A673 (cell line): ENCODE results near the gene PRKAA1. TPM values are rescaled to one million over a fixed set of nuclear protein-coding genes. Genes with fewer than 3 reads are reported as not detected.

Experiments
- BruUV-seq: library from RNA; stranded (reverse); fragments of 400-500 nt; replicated peaks from 2 replicates; lab custom pipeline; 2021; lab: Mats Ljungman, UMichigan
- CTCF ChIA-PET: fragments of 300-600 bp; sonication (Branson Sonifier 250); formaldehyde crosslinking; loops from one replicate; lab custom pipeline; 2022; ENCODE audit warnings: antibody characterized with exemption; lab: Charles Lee
- POLR2A ChIA-PET: fragments of 300-600 bp; sonication (Branson Sonifier 250); formaldehyde crosslinking; loops from one replicate; lab custom pipeline; 2022; ENCODE audit warnings: antibody characterized with exemption; ENCODE audit not compliant: low non-redundant PET; lab: Charles Lee
- DNase-seq: peaks from one replicate; pipeline ENCODE4 v3.0.0-alpha.2; 2015; ENCODE audit warnings: low spot score
- H3K27ac ChIP-seq: fragments of 200-600 bp; sonication (generic); 2 replicates; pipeline ENCODE4 v1.5.1; 2016; ENCODE audit warnings: mixed run types, low read depth, mild to moderate bottlenecking, mixed read lengths, antibody characterized with exemption, low read length; ENCODE audit not compliant: poor library complexity, severe bottlenecking
- H3K27me3 ChIP-seq: fragments of 200-600 bp; sonication (generic); replicated peaks from 2 replicates; pipeline ENCODE4 v1.6.1; 2017; ENCODE audit warnings: mixed run types, low read depth, mild to moderate bottlenecking, mixed read lengths, antibody characterized with exemption, low read length; ENCODE audit not compliant: insufficient read depth, poor library complexity
- H3K36me3 ChIP-seq: fragments of 200-600 bp; sonication (generic); 2 replicates; pipeline ENCODE4 v1.6.1; 2016; ENCODE audit warnings: mixed run types, mild to moderate bottlenecking, mixed read lengths, antibody characterized with exemption, low read length; ENCODE audit not compliant: insufficient read depth, poor library complexity, severe bottlenecking
- H3K4me1 ChIP-seq: fragments of 200-600 bp; sonication (generic); 2 replicates; pipeline ENCODE4 v1.6.1; 2017; ENCODE audit warnings: mixed run types, mild to moderate bottlenecking, mixed read lengths, antibody characterized with exemption, low read length; ENCODE audit not compliant: insufficient read depth, poor library complexity, severe bottlenecking
- H3K4me3 ChIP-seq: fragments of 200-600 bp; sonication (generic); 2 replicates; pipeline ENCODE4 v1.5.1; 2016; ENCODE audit warnings: low read depth, mixed run types, mild to moderate bottlenecking, mixed read lengths, low read length; ENCODE audit not compliant: poor library complexity, severe bottlenecking
- H3K9me3 ChIP-seq: fragments of 200-600 bp; sonication (generic); 2 replicates; pipeline ENCODE4 v1.6.1; 2016; ENCODE audit warnings: mixed run types, low read depth, mild to moderate bottlenecking, mixed read lengths, antibody characterized with exemption, low read length; ENCODE audit not compliant: poor library complexity, severe bottlenecking
- EZH2 ChIP-seq: fragments of 200-600 bp; sonication (generic); IDR thresholded peaks from 2 replicates; pipeline ENCODE4 v1.6.1; 2017; ENCODE audit warnings: borderline replicate concordance, low read depth, mild to moderate bottlenecking, mixed read lengths, antibody characterized with exemption, low read length; ENCODE audit not compliant: poor library complexity, severe bottlenecking
- intact Hi-C: fragments of 100-400 bp; cut with micrococcal nuclease; formaldehyde crosslinking; loops from one replicate; pipeline ENCODE4 v1.10.0; 2022; ENCODE audit not compliant: unreplicated experiment
- total RNA-seq: library from RNA; stranded (reverse); gene quantifications from 2 replicates; pipeline ENCODE4 v1.2.3, GENCODE V29; 2021
- TF ChIP-seq, protein P1 (sequence below): fragments of 300-800, 200-600 bp; sonication (generic); conservative IDR thresholded peaks from 2 replicates; pipeline ENCODE4 v1.5.1; 2017; ENCODE audit warnings: low read depth, mild to moderate bottlenecking, antibody characterized with exemption, low read length, moderate library complexity, mixed read lengths

PRKAA1 gene
- total RNA-seq, 1 experiment from 2014 or later: 114 TPM

- Histone ChIP-seq H3K4me1 (peaks cover 4% of the 10 kb centered on the region), H3K9me3 (no peaks in the 10 kb centered on the region), H3K36me3 (no peaks in the 10 kb centered on the region), H3K4me3 (no peak overlapping the region), H3K27ac (no peak overlapping the region), H3K27me3 (no peaks in the 10 kb centered on the region)
- TF ChIP-seq EZH2: no peak
- TF ChIP-seq, protein P1, sequence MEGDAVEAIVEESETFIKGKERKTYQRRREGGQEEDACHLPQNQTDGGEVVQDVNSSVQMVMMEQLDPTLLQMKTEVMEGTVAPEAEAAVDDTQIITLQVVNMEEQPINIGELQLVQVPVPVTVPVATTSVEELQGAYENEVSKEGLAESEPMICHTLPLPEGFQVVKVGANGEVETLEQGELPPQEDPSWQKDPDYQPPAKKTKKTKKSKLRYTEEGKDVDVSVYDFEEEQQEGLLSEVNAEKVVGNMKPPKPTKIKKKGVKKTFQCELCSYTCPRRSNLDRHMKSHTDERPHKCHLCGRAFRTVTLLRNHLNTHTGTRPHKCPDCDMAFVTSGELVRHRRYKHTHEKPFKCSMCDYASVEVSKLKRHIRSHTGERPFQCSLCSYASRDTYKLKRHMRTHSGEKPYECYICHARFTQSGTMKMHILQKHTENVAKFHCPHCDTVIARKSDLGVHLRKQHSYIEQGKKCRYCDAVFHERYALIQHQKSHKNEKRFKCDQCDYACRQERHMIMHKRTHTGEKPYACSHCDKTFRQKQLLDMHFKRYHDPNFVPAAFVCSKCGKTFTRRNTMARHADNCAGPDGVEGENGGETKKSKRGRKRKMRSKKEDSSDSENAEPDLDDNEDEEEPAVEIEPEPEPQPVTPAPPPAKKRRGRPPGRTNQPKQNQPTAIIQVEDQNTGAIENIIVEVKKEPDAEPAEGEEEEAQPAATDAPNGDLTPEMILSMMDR: no peak
- no peak for DNase-seq
- intact Hi-C loops: loop anchor here (5.0 kb wide), 1 partner anchor 33 kb away; no protein-coding TSS in a partner anchor
- CTCF ChIA-PET: no interaction called here
- BruUV-seq: no TSS peak
- POLR2A ChIA-PET: no interaction called here
Observed at GRCh38 chr5:40844565-40844964, 46.4 kb upstream of the PRKAA1 start.

GRCh38 chr5:40842351-40842750 is 44.2 kb upstream of the PRKAA1 start:
- BruUV-seq: no TSS peak
- ChIA-PET POLR2A (no interaction called here), CTCF (no interaction called here)
- Histone ChIP-seq H3K36me3 (no peaks in the 10 kb centered on the region), H3K4me3 (peak overlapping the region; percentile 44), H3K4me1 (peaks cover 4% of the 10 kb centered on the region), H3K27me3 (no peaks in the 10 kb centered on the region), H3K9me3 (no peaks in the 10 kb centered on the region), H3K27ac (peak overlapping the region; percentile 80)
- intact Hi-C loops: loop anchor here (5.0 kb wide), 1 partner anchor 35 kb away; no protein-coding TSS in a partner anchor
- no peak for DNase-seq
- TF ChIP-seq EZH2: no peak
- TF ChIP-seq, protein P1: no peak

- POLR2A ChIA-PET: no interaction called here
Observed at GRCh38 chr5:40841068-40841805, 43.1 kb upstream of the PRKAA1 start, which contains the start of gene CARD6. Gene CARD6, plus strand, starts transcription at chr5:40841367. Its CDS starts 16 bp downstream, at chr5:40841383.

More at GRCh38 chr5:40841068-40841805, 43.1 kb upstream of the PRKAA1 start, which contains the start of gene CARD6:
- BruUV-seq: TSS peak; percentile 86
- no peaks in the 10 kb centered on the region for H3K9me3 ChIP-seq
- H3K4me3 ChIP-seq: peak within 1 kb of the TSS; percentile 44
- no peak for TF ChIP-seq EZH2
- TF ChIP-seq, protein P1: peak; percentile 40
- no peaks in the 10 kb centered on the region for H3K27me3 ChIP-seq
- DNase-seq: peak; percentile 74
- peaks cover 4% of the 10 kb centered on the region for H3K4me1 ChIP-seq
- H3K27ac ChIP-seq: peak within 1 kb of the TSS; percentile 80
- H3K36me3 ChIP-seq: no peaks in the 10 kb centered on the region
- intact Hi-C loops: loop anchor here (5.0 kb wide), 1 partner anchor 36 kb away; no protein-coding TSS in a partner anchor
- CTCF ChIA-PET: interaction anchor here (0.6 kb wide), 1 partner anchor 48 kb away, joined by 4 read pairs; no protein-coding TSS in a partner anchor
